Activated B cell treated with CpG ODN at 0.5 μM for 24 hours (primary cell): ENCODE data around the gene CD8A. TPM values are rescaled to one million over a fixed set of nuclear protein-coding genes. Genes with fewer than 3 reads are reported as not detected.

Experiments used
- ATAC-seq: fragments of 200-7000 bp; cut with Tn5 transposase; one replicate; pipeline ENCODE4 v1.10.0; 2021; ENCODE audit warnings: low read depth, mild to moderate bottlenecking, moderate library complexity
- CTCF ChIA-PET: fragments of 350-600 bp; sonication (Branson Sonifier 250); formaldehyde crosslinking; loops from one replicate; lab custom pipeline; 2021; ENCODE audit warnings: antibody characterized with exemption; lab: Charles Lee
- POLR2A ChIA-PET: fragments of 350-600 bp; sonication (Branson Sonifier 250); formaldehyde crosslinking; loops from one replicate; lab custom pipeline; 2021; ENCODE audit warnings: antibody characterized with exemption; lab: Charles Lee
- DNase-seq: peaks from one replicate; pipeline ENCODE4 v3.0.0; 2022
- H3K27ac Mint-ChIP-seq: one replicate; pipeline ENCODE4 v1.8.0; 2020; ENCODE audit warnings: mixed read lengths
- H3K27me3 Mint-ChIP-seq: one replicate; pipeline ENCODE4 v1.8.0; 2021; ENCODE audit warnings: mixed read lengths
- H3K36me3 Mint-ChIP-seq: one replicate; pipeline ENCODE4 v1.8.0; 2021; ENCODE audit warnings: low read depth, mixed read lengths
- H3K4me1 Mint-ChIP-seq: one replicate; pipeline ENCODE4 v1.8.0; 2021; ENCODE audit warnings: mixed read lengths
- H3K4me3 Mint-ChIP-seq: one replicate; pipeline ENCODE4 v1.8.0; 2020; ENCODE audit warnings: mild to moderate bottlenecking, mixed read lengths
- H3K9me3 Mint-ChIP-seq: one replicate; pipeline ENCODE4 v1.8.0; 2020; ENCODE audit warnings: mixed read lengths
- intact Hi-C: fragments of 100-400 bp; cut with micrococcal nuclease; formaldehyde crosslinking; loops from one replicate; pipeline ENCODE4 v1.15.1; 2024
- total RNA-seq: library from RNA; stranded (reverse); gene quantifications from 2 replicates; pipeline ENCODE4 v1.2.3, GENCODE V29; 2022
- TF ChIP-seq, protein P1 (sequence below): fragments of 200-600 bp; IDR thresholded peaks from one replicate; pipeline ENCODE4 v1.8.0; 2022; ENCODE audit warnings: antibody characterized with exemption, mild to moderate bottlenecking

The CD8A gene
- total RNA-seq, 1 donor from 2014 or later, result 0.18 TPM

DNA sequence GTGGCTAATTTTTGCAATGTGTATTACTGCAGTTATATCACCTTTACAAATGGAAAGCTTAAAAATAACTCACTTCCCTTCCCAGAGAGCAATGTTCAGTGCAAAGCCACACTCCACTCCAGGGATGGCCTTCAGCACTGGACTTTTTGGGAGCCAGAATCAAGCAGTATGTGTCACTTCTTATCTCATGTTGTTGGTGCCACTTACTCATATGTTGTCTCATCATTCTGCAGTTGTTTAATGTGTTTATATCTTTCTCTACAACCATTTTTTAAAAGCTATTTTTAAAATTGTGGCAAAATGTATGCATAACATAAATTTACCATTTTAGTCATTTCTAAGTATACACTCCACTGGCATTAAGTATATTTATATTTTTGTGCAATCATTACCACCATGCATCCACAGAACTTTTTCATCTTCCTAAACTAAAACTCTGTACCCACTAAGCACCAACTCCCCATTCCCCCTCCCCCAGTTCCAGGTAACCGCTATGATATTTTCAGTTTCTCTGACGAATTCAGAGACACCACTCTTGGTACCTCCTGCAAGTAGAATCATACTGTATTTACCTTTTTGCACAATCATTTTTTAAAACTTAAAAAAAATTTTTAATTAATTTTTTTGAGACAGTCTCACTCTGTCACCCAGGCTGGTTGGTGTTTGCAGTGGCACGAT, 32.1 kb upstream of the CD8A start:
- DNase-seq, result no peak
- POLR2A ChIA-PET, result no interaction called here
- no peak for ATAC-seq
- Mint-ChIP-seq H3K4me1 (no peaks in the 10 kb centered on the region), H3K4me3 (no peak overlapping the region), H3K9me3 (peaks cover 6% of the 10 kb centered on the region), H3K36me3 (no peaks in the 10 kb centered on the region), H3K27me3 (peaks cover 2% of the 10 kb centered on the region), H3K27ac (no peak overlapping the region)
- CTCF ChIA-PET, result no interaction called here
- intact Hi-C loops, result no loop called here
- TF ChIP-seq, protein P1, sequence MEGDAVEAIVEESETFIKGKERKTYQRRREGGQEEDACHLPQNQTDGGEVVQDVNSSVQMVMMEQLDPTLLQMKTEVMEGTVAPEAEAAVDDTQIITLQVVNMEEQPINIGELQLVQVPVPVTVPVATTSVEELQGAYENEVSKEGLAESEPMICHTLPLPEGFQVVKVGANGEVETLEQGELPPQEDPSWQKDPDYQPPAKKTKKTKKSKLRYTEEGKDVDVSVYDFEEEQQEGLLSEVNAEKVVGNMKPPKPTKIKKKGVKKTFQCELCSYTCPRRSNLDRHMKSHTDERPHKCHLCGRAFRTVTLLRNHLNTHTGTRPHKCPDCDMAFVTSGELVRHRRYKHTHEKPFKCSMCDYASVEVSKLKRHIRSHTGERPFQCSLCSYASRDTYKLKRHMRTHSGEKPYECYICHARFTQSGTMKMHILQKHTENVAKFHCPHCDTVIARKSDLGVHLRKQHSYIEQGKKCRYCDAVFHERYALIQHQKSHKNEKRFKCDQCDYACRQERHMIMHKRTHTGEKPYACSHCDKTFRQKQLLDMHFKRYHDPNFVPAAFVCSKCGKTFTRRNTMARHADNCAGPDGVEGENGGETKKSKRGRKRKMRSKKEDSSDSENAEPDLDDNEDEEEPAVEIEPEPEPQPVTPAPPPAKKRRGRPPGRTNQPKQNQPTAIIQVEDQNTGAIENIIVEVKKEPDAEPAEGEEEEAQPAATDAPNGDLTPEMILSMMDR, result no peak

DNA sequence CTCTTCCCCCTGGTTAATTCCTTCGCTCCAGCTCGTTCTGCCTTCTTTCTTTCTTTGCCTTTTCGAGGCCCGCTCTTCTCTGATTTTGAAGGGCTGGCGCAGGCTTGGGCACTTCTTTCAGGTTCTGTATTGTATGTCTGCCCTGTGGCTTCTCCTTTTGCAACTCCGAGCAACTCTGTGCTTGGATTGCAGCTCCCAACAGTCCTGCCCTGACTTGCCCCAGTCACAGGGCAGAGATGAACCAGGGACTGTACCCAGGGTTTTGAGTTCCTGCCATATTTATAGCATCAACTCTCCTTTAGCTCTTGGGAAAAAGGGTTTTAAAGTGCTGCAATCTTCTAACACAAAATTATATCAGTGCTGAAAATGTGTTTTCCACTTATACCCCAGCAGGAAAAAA, 31.1 kb upstream of the CD8A start:
- Mint-ChIP-seq H3K4me1 (no peaks in the 10 kb centered on the region), H3K4me3 (no peak overlapping the region), H3K36me3 (no peaks in the 10 kb centered on the region), H3K9me3 (peaks cover 6% of the 10 kb centered on the region), H3K27ac (no peak overlapping the region), H3K27me3 (no peaks in the 10 kb centered on the region)
- no peak for ATAC-seq
- no peak for DNase-seq
- TF ChIP-seq, protein P1, result no peak
- POLR2A ChIA-PET, result interaction anchor here (0.7 kb wide), 1 partner anchor 1237 kb away, joined by 3 read pairs; the partner anchor contains the start of gene VAMP5
- CTCF ChIA-PET, result no interaction called here
- intact Hi-C loops, result no loop called here

DNA sequence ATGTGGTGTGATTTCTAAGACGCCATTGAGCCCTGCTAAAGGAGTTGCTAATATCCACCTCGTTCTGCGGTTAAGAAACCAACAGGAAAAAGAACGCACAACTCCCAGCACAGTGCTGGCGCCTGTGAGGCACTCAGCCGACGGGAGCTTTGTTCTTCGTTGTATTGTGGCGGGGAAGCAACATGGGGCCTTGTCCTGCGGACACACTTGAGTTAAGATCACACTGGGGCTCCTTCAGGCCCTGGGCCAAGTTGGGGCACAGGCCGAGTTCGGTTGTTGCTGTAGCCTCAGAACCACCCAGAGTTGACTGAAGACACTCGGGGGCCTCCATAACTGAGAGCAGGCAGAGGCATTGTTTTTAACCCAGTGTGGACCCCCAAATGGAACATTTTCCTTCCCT, 30.6 kb upstream of the CD8A start:
- POLR2A ChIA-PET, result interaction anchor here (0.7 kb wide), 1 partner anchor 1237 kb away, joined by 3 read pairs; the partner anchor contains the start of gene VAMP5
- H3K4me3 Mint-ChIP-seq, result no peak overlapping the region

DNA sequence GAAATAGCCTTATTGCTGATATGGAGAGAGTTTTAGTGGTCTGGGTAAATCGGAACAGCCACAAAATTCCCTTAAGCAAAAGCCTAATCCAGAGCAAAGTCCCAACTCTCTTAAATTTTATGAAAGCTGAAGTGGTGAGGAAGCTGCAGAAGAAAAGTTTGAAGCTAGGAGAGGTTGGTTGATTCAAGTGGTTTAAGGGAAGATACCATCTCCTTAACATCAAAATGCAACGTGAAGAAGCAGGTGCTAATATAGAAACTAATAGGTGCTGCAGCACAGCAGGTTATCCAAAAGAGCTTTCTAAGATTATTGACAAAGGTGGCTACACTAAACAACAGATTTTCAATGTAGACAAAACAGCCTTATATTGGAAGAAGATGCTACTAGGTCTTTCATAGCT, 28.2 kb upstream of the CD8A start:
- H3K27ac Mint-ChIP-seq, result no peak overlapping the region

More for the DNA sequence above, 30.6 kb upstream of the CD8A start:
- TF ChIP-seq, protein P1, result no peak
- ATAC-seq (no peak), DNase-seq (no peak)
- no peaks in the 10 kb centered on the region for H3K4me1 Mint-ChIP-seq
- intact Hi-C loops, result no loop called here
- CTCF ChIA-PET, result no interaction called here
- no peaks in the 10 kb centered on the region for H3K27me3 Mint-ChIP-seq
- H3K36me3 Mint-ChIP-seq, result no peaks in the 10 kb centered on the region
- H3K27ac Mint-ChIP-seq, result no peak overlapping the region
- H3K9me3 Mint-ChIP-seq, result peaks cover 6% of the 10 kb centered on the region

DNA sequence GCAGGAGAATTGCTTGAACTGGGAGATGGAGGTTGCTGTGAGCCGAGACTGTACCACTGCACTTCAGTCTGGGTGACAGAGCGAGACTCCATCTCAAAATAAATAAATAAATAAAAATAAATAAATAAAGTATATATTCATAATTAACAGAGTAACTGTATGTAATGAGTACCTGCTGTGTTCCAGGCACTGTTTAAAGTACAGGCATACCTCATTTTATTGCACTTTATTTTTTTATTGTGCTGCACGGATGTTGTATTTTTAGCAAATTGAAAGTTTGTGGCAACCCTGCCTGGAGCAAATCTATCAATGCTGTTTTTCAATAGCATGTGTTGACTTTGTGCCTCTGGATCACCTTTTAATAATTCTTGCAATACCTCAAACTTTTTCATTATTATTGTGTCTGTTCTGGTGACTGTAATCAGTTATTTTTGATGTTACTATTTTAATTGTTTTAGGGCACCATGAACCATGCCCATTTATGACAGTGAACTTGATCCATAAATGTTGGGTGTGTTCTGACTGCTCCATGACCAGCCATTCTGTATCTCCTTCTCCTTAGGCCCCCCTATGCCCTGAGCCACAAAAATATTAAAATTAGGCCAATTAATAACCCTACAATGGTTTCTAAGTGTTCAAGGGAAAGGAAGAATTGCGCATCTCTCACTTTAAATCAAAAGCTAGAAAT, 27.5 kb upstream of the CD8A start:
- no peak for ATAC-seq
- ChIA-PET CTCF (no interaction called here), POLR2A (no interaction called here)
- Mint-ChIP-seq H3K36me3 (no peaks in the 10 kb centered on the region), H3K9me3 (peaks cover 4% of the 10 kb centered on the region), H3K4me3 (no peak overlapping the region), H3K4me1 (no peaks in the 10 kb centered on the region), H3K27me3 (peaks cover 2% of the 10 kb centered on the region), H3K27ac (no peak overlapping the region)
- DNase-seq, result no peak
- TF ChIP-seq, protein P1, result no peak
- intact Hi-C loops, result no loop called here

More for the DNA sequence above, 28.2 kb upstream of the CD8A start:
- H3K9me3 Mint-ChIP-seq, result peaks cover 6% of the 10 kb centered on the region
- POLR2A ChIA-PET, result no interaction called here
- CTCF ChIA-PET, result no interaction called here
- H3K4me3 Mint-ChIP-seq, result no peak overlapping the region
- no peaks in the 10 kb centered on the region for H3K27me3 Mint-ChIP-seq
- no peaks in the 10 kb centered on the region for H3K36me3 Mint-ChIP-seq
- TF ChIP-seq, protein P1, result no peak
- no peak for ATAC-seq
- H3K4me1 Mint-ChIP-seq, result no peaks in the 10 kb centered on the region
- intact Hi-C loops, result no loop called here
- no peak for DNase-seq
